DND-41 (cell line): ENCODE results near the gene CREB3L2.

Experiments used
- ATAC-seq: fragments of 200-7000 bp; cut with Tn5 transposase; 3 replicates; pipeline ENCODE4 v1.9.1; 2021; ENCODE audit warnings: low read depth; ENCODE audit not compliant: insufficient read depth
- DNase-seq: peaks from one replicate; pipeline ENCODE4 v3.0.0-alpha.2; 2020
- H2AFZ ChIP-seq: 2 replicates; pipeline ENCODE4 v1.6.0; 2012; ENCODE audit warnings: low read depth, low read length
- H3K27ac ChIP-seq: 2 replicates; pipeline ENCODE4 v1.5.1; 2012; ENCODE audit warnings: low read length, inconsistent platforms
- H3K27me3 ChIP-seq: fragments of 200-600 bp; sonication (generic); 2 replicates; pipeline ENCODE4 v1.6.0; 2012; ENCODE audit warnings: low read length, mild to moderate bottlenecking, inconsistent platforms; ENCODE audit not compliant: insufficient read depth, poor library complexity
- H3K36me3 ChIP-seq: 2 replicates; pipeline ENCODE4 v1.5.1; 2012; ENCODE audit warnings: low read length, inconsistent platforms; ENCODE audit not compliant: insufficient read depth
- H3K4me1 ChIP-seq: 2 replicates; pipeline ENCODE4 v1.5.1; 2012; ENCODE audit warnings: mild to moderate bottlenecking, low read length; ENCODE audit not compliant: insufficient read depth
- H3K4me2 ChIP-seq: 2 replicates; pipeline ENCODE4 v1.6.0; 2012; ENCODE audit warnings: mild to moderate bottlenecking, moderate library complexity, low read length, inconsistent platforms; ENCODE audit not compliant: insufficient read depth
- H3K4me3 ChIP-seq, 2 experiments: fragments of 200-600 bp in 1 of 2; shearing (Covaris generic) in 1 of 2; 2 replicates each; pipeline ENCODE4 v1.5.1; 2012 to 2016; ENCODE audit warnings: inconsistent platforms in 2 of 2, low read length in 2 of 2, mild to moderate bottlenecking in 2 of 2, low read depth in 1 of 2, moderate library complexity in 1 of 2
- H3K79me2 ChIP-seq: 2 replicates; pipeline ENCODE4 v1.6.0; 2012; ENCODE audit warnings: low read length, inconsistent platforms; ENCODE audit not compliant: insufficient read depth
- H3K9ac ChIP-seq: 2 replicates; pipeline ENCODE4 v1.6.0; 2012; ENCODE audit warnings: low read depth, mild to moderate bottlenecking, inconsistent platforms, low read length, moderate library complexity
- H3K9me3 ChIP-seq: 2 replicates; pipeline ENCODE4 v1.5.1; 2012; ENCODE audit warnings: low read length, moderate library complexity, mild to moderate bottlenecking, inconsistent platforms; ENCODE audit not compliant: insufficient read depth, severe bottlenecking
- H4K20me1 ChIP-seq: 2 replicates; pipeline ENCODE4 v1.6.0; 2012; ENCODE audit warnings: low read length; ENCODE audit not compliant: insufficient read depth
- EZH2 ChIP-seq: IDR thresholded peaks from 3 replicates; pipeline ENCODE4 v1.6.1; 2012; ENCODE audit warnings: borderline replicate concordance, low read depth, mild to moderate bottlenecking, moderate library complexity, low read length, inconsistent platforms; ENCODE audit not compliant: severe bottlenecking
- TF ChIP-seq, protein P1 (sequence below): IDR thresholded peaks from 2 replicates; pipeline ENCODE4 v1.5.1; 2012; ENCODE audit warnings: borderline replicate concordance, low read length, moderate library complexity, mild to moderate bottlenecking; ENCODE audit not compliant: poor library complexity, severe bottlenecking; ENCODE audit errors: extremely low read depth

Gene CREB3L2

DNA sequence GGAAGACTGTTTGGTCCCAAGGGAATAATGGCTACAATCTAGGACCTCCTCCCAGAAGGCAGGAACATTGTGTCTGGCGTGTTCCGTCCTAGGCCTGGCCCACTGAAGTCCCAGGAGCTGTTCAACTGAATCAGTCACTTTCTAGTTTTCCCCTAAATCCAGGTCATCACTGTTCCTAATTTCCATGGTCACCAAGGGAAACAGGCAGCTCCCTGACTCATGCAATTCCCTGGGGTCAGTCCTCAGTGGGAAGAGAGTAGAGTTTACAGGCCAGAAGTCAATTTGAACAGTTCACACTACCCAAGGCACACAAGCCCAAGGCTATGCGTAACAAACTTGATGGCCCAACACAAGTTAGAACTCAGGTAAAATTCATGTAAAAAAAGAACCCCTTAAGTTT, 44.0 kb downstream of the CREB3L2 start:
- no peak overlapping the region for H3K27ac ChIP-seq
- H3K4me3 ChIP-seq = no peak overlapping the region
- H2AFZ ChIP-seq = no peak overlapping the region
- no peaks in the 10 kb centered on the region for H3K4me1 ChIP-seq
- no peaks in the 10 kb centered on the region for H3K27me3 ChIP-seq
- no peak for DNase-seq
- H4K20me1 ChIP-seq = 0 out of 2 replicates have a peak, but pooled peaks cover 4% of the 10 kb centered on the region
- no peak for TF ChIP-seq EZH2
- TF ChIP-seq, protein P1, sequence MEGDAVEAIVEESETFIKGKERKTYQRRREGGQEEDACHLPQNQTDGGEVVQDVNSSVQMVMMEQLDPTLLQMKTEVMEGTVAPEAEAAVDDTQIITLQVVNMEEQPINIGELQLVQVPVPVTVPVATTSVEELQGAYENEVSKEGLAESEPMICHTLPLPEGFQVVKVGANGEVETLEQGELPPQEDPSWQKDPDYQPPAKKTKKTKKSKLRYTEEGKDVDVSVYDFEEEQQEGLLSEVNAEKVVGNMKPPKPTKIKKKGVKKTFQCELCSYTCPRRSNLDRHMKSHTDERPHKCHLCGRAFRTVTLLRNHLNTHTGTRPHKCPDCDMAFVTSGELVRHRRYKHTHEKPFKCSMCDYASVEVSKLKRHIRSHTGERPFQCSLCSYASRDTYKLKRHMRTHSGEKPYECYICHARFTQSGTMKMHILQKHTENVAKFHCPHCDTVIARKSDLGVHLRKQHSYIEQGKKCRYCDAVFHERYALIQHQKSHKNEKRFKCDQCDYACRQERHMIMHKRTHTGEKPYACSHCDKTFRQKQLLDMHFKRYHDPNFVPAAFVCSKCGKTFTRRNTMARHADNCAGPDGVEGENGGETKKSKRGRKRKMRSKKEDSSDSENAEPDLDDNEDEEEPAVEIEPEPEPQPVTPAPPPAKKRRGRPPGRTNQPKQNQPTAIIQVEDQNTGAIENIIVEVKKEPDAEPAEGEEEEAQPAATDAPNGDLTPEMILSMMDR = no peak
- no peak overlapping the region for H3K4me2 ChIP-seq
- H3K9ac ChIP-seq = no peak overlapping the region
- H3K36me3 ChIP-seq = no peaks in the 10 kb centered on the region
- ATAC-seq = no peak
- no peaks in the 10 kb centered on the region for H3K79me2 ChIP-seq
- no peaks in the 10 kb centered on the region for H3K9me3 ChIP-seq

DNA sequence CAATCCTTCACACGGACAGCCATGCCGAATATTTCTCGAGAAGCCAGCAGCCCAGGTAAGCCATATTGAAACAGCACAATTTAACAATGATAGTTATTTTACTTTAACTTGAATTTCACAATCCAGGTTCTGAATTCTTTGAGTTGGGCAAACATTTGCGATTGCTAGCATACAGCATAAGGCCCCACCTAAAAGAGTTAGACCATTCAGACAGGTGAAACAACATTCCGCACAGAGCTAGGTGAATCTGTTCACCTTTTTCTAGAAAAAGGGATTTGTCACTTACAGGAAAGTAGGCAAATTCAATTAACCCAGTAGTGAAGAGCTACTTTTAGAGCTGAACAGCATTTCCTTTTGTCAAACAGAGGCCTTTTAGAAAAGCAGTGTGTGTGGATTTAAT, 45.3 kb downstream of the CREB3L2 start:
- no peak for ATAC-seq
- H2AFZ ChIP-seq = no peak overlapping the region
- 0 out of 2 replicates have a peak, but pooled peaks cover 4% of the 10 kb centered on the region for H4K20me1 ChIP-seq

DNA sequence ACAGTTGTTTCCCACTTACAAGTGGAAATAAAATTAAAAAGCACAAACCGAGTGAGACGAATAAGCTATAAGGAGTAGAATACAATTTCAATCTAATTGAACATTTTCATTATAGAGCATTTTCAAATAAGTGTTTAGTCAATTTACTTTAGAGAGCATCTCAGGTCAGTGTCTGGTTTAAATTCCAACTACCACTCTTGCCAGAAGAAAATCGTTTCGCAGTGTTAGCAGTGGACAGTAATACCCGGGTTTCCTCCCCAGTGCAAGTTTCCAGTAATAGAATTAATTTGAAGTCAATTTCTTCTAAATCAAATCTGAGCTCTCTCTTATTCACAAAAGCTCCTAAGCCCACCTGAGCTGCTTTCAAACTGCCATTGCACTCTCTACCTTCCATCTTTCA, 45.7 kb downstream of the CREB3L2 start:
- Histone ChIP-seq H3K9ac (no peak overlapping the region), H3K27ac (no peak overlapping the region), H3K79me2 (no peaks in the 10 kb centered on the region), H3K27me3 (no peaks in the 10 kb centered on the region), H3K4me1 (no peaks in the 10 kb centered on the region), H3K4me2 (no peak overlapping the region), H3K36me3 (no peaks in the 10 kb centered on the region), H2AFZ (no peak overlapping the region), H3K4me3 (no peak overlapping the region), H3K9me3 (no peaks in the 10 kb centered on the region), H4K20me1 (0 out of 2 replicates have a peak, but pooled peaks cover 4% of the 10 kb centered on the region)
- ATAC-seq (no peak), DNase-seq (no peak)
- TF ChIP-seq, protein P1 = no peak
- TF ChIP-seq EZH2 = no peak

More for the DNA sequence above, 45.3 kb downstream of the CREB3L2 start:
- DNase-seq = no peak
- no peaks in the 10 kb centered on the region for H3K27me3 ChIP-seq
- H3K36me3 ChIP-seq = no peaks in the 10 kb centered on the region
- no peak overlapping the region for H3K9ac ChIP-seq
- H3K9me3 ChIP-seq = no peaks in the 10 kb centered on the region
- no peak overlapping the region for H3K4me3 ChIP-seq
- no peak overlapping the region for H3K27ac ChIP-seq
- no peaks in the 10 kb centered on the region for H3K4me1 ChIP-seq
- TF ChIP-seq EZH2 = no peak
- TF ChIP-seq, protein P1 = no peak
- H3K4me2 ChIP-seq = no peak overlapping the region
- no peaks in the 10 kb centered on the region for H3K79me2 ChIP-seq

DNA sequence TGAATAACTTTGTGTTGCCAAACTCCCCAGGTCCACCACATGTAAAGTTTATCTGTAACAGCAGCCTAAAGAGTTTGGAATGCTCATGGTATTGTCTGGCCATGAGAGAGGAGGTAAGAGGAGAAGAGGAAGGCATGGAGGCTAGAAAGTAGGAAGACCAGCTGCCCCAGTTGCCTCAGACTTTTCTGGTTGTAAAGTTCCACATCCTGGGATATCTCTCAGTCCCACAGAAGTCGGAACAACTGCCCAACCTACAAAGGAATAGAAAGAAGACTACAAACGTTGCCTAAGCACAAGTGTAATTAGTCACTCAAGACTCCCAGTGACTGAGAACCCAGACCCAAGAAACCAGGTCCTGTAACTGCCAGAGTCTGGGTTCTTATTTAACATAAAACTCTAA, 47.3 kb downstream of the CREB3L2 start:
- no peaks in the 10 kb centered on the region for H3K27me3 ChIP-seq
- H3K4me1 ChIP-seq = no peaks in the 10 kb centered on the region
- no peaks in the 10 kb centered on the region for H3K79me2 ChIP-seq
- no peak for DNase-seq
- H3K4me3 ChIP-seq = no peak overlapping the region
- H3K27ac ChIP-seq = no peak overlapping the region
- no peak overlapping the region for H2AFZ ChIP-seq
- H3K4me2 ChIP-seq = no peak overlapping the region
- H3K9ac ChIP-seq = no peak overlapping the region
- H3K9me3 ChIP-seq = no peaks in the 10 kb centered on the region
- TF ChIP-seq, protein P1 = no peak
- TF ChIP-seq EZH2 = no peak
- no peaks in the 10 kb centered on the region for H3K36me3 ChIP-seq
- H4K20me1 ChIP-seq = 0 out of 2 replicates have a peak, but pooled peaks cover 4% of the 10 kb centered on the region
- ATAC-seq = no peak
